ENCODE measurements around the gene ANKIB1.

GRCh38 chr7:92331508-92331907 lies 85.7 kb downstream of the ANKIB1 start:
- TF ChIP-seq ZNF768 (tag by site-specific recombination; IDR thresholded peaks at IDR 0.05) = no peak
- TF ChIP-seq, protein P1, sequence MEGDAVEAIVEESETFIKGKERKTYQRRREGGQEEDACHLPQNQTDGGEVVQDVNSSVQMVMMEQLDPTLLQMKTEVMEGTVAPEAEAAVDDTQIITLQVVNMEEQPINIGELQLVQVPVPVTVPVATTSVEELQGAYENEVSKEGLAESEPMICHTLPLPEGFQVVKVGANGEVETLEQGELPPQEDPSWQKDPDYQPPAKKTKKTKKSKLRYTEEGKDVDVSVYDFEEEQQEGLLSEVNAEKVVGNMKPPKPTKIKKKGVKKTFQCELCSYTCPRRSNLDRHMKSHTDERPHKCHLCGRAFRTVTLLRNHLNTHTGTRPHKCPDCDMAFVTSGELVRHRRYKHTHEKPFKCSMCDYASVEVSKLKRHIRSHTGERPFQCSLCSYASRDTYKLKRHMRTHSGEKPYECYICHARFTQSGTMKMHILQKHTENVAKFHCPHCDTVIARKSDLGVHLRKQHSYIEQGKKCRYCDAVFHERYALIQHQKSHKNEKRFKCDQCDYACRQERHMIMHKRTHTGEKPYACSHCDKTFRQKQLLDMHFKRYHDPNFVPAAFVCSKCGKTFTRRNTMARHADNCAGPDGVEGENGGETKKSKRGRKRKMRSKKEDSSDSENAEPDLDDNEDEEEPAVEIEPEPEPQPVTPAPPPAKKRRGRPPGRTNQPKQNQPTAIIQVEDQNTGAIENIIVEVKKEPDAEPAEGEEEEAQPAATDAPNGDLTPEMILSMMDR (tag by site-specific recombination; IDR thresholded peaks at IDR 0.05) = no peak
- no peak for TF ChIP-seq BCL6B (tag by site-specific recombination; IDR thresholded peaks at IDR 0.05)
- TF ChIP-seq ZNF2 (tag by site-specific recombination; IDR thresholded peaks at IDR 0.05) = no peak
- no peak for TF ChIP-seq ZNF610 (tag by site-specific recombination; IDR thresholded peaks at IDR 0.05; ENCODE audit: borderline replicate concordance)
- TF ChIP-seq KLF7 (tag by site-specific recombination; IDR thresholded peaks at IDR 0.05; ENCODE audit: borderline replicate concordance) = no peak
- no peak for TF ChIP-seq ZNF785 (tag by site-specific recombination; IDR thresholded peaks at IDR 0.05)
- TF ChIP-seq ZNF514 (tag by site-specific recombination; IDR thresholded peaks at IDR 0.05) = no peak
- TF ChIP-seq SP2 (tag by site-specific recombination; IDR thresholded peaks at IDR 0.05) = no peak
- no peak for TF ChIP-seq ZNF398 (tag by site-specific recombination; IDR thresholded peaks at IDR 0.05)
- TF ChIP-seq EGR2 (tag by site-specific recombination; IDR thresholded peaks at IDR 0.05; ENCODE audit: low read depth) = no peak
- TF ChIP-seq YY1 (tag by site-specific recombination; IDR thresholded peaks at IDR 0.05) = no peak

Data from HEK293 (cell line).